ENCODE measurements around the gene AGL. TPM values are rescaled to one million over a fixed set of nuclear protein-coding genes. Genes with fewer than 3 reads are reported as not detected.
"Not testable (repeated sequence)": the region's sequence is repeated elsewhere in the genome, so short reads cannot be mapped to it uniquely, and the experiment has no call there.

The AGL gene
- total RNA-seq, 2 donors from 2014 or later = 6.3 to 10.4 TPM

GRCh38 chr1:99850459-99851291, 514 bp downstream of the AGL start:
- ATAC-seq (no peak), DNase-seq (peak in 2 of 4 donors; percentile 9 to 11)
- no peak for TF ChIP-seq POLR2A (IDR thresholded peaks at IDR 0.05)
- TF ChIP-seq CTCF (IDR thresholded peaks at IDR 0.05) = no peak
- WGBS, 2 donors = 3% methylated on average over 14 to 15 of the region's 15 CpGs
- no peaks in the 10 kb centered on the region for H3K36me3 ChIP-seq (replicated peaks in 1 of 2; ENCODE audit: insufficient read depth in 1 of 2, low read depth in 2 of 2)
- H3K4me1 ChIP-seq = peaks cover 7% of the 10 kb centered on the region
- H3K4me3 ChIP-seq = peak overlapping the region; percentile 83 to 90
- H3K9me3 ChIP-seq = no peaks in the 10 kb centered on the region
- H3K27ac ChIP-seq = peak overlapping the region; percentile 61 to 89 (median 80)
- intact Hi-C loops (cut with DNase I) = no loop called here
- H3K27me3 ChIP-seq = no peaks in the 10 kb centered on the region

- Histone ChIP-seq H3K4me1 (peaks cover 7% of the 10 kb centered on the region), H3K36me3 (replicated peaks in 1 of 2; ENCODE audit: insufficient read depth in 1 of 2, low read depth in 2 of 2) (no peaks in the 10 kb centered on the region), H3K27ac (no peak overlapping the region), H3K4me3 (no peak overlapping the region), H3K9me3 (no peaks in the 10 kb centered on the region), H3K27me3 (no peaks in the 10 kb centered on the region)
- ATAC-seq (no peak), DNase-seq (no peak)
- intact Hi-C loops (cut with DNase I) = no loop called here
- no peak for TF ChIP-seq POLR2A (IDR thresholded peaks at IDR 0.05)
- no peak for TF ChIP-seq CTCF (IDR thresholded peaks at IDR 0.05)
- WGBS, 2 donors = 87 to 88% methylated on average over 4 of the region's 4 CpGs
Measured at GRCh38 chr1:99851850-99852454, 1.8 kb downstream of the AGL start.

- TF ChIP-seq CTCF (IDR thresholded peaks at IDR 0.05) (no peak), POLR2A (IDR thresholded peaks at IDR 0.05) (no peak)
- ATAC-seq (no peak), DNase-seq (no peak)
- Histone ChIP-seq H3K36me3 (replicated peaks in 1 of 2; ENCODE audit: insufficient read depth in 1 of 2, low read depth in 2 of 2) (no peaks in the 10 kb centered on the region), H3K4me3 (no peak overlapping the region), H3K9me3 (no peaks in the 10 kb centered on the region), H3K4me1 (peaks cover 7% of the 10 kb centered on the region), H3K27ac (no peak overlapping the region), H3K27me3 (no peaks in the 10 kb centered on the region)
- intact Hi-C loops (cut with DNase I) = no loop called here
- WGBS, 2 donors = 88 to 91% methylated on average over 3 of the region's 3 CpGs
Measured at GRCh38 chr1:99852648-99853047, 2.5 kb downstream of the AGL start.

- no peak overlapping the region for H3K27ac ChIP-seq
- H3K27me3 ChIP-seq = no peaks in the 10 kb centered on the region
- H3K4me1 ChIP-seq = no peaks in the 10 kb centered on the region
- DNase-seq (no peak), ATAC-seq (no peak)
- WGBS, 2 donors = 90 to 96% methylated on average over 1 of the region's 1 CpG
- H3K9me3 ChIP-seq = no peaks in the 10 kb centered on the region
- TF ChIP-seq POLR2A (IDR thresholded peaks at IDR 0.05) = no peak
- H3K4me3 ChIP-seq = no peak overlapping the region
- intact Hi-C loops (cut with DNase I) = no loop called here
- no peaks in the 10 kb centered on the region for H3K36me3 ChIP-seq (replicated peaks in 1 of 2; ENCODE audit: insufficient read depth in 1 of 2, low read depth in 2 of 2)
Measured at GRCh38 chr1:99855914-99856450, 5.8 kb downstream of the AGL start.

- H3K9me3 ChIP-seq; H3K27me3 ChIP-seq; intact Hi-C loops (cut with DNase I); H3K36me3 ChIP-seq (replicated peaks in 1 of 2; ENCODE audit: insufficient read depth in 1 of 2, low read depth in 2 of 2); DNase-seq; ATAC-seq; H3K27ac ChIP-seq; H3K4me1 ChIP-seq; H3K4me3 ChIP-seq: not testable (repeated sequence)
- 89% methylated on average over 17 of the region's 33 CpGs; no CpG with 5 or more reads in 1 of the 2 donors for WGBS, 2 donors
Measured at GRCh38 chr1:99857041-99857440, 6.9 kb downstream of the AGL start.
